BE2C (cell line): ENCODE measurements around the gene NRDC.

Experiments used
- DNase-seq: peaks from one replicate; pipeline ENCODE4 v3.0.0-alpha.2; 2020
- H3K27me3 ChIP-seq: fragments of 250-450 bp; sonication (Bioruptor Pico); 2 replicates; pipeline ENCODE4 v1.5.1; 2020; ENCODE audit warnings: mild to moderate bottlenecking
- H3K36me3 ChIP-seq: fragments of 250-450 bp; sonication (Bioruptor Pico); 2 replicates; pipeline ENCODE4 v1.5.1; 2020; ENCODE audit warnings: mild to moderate bottlenecking
- H3K4me1 ChIP-seq: fragments of 250-450 bp; sonication (Bioruptor Pico); 2 replicates; pipeline ENCODE4 v1.5.1; 2020
- H3K4me3 ChIP-seq: 2 replicates; pipeline ENCODE4 v1.5.1; 2011; ENCODE audit warnings: low read depth, low read length
- H3K9me3 ChIP-seq: fragments of 250-450 bp; sonication (Bioruptor Pico); 2 replicates; pipeline ENCODE4 v1.5.1; 2020
- TF ChIP-seq, protein P1 (sequence below): IDR thresholded peaks from 2 replicates; pipeline ENCODE4 v1.5.1; 2012; ENCODE audit warnings: mild to moderate bottlenecking, low read depth, low read length

Gene NRDC

DNA sequence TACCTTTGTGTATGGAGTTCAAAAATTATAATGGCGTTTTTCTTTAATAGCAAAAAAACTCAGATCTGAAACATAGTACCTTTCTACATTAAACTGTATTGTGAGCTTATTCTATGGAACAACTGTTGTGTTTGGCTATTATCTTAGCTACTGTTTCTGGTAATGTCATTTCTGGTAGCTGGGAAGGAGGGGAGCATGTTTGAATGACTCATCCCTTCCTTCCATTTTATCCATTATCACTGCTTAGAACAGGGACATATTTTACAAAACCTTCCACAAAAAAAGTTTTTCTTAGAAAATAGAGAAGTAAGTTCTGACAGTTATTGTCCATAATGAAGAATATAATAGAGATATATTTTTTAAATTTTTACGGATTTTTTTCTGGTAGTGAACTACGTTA, 128.3 kb downstream of the NRDC start:
- DNase-seq, result no peak
- no peaks in the 10 kb centered on the region for H3K4me1 ChIP-seq
- no peaks in the 10 kb centered on the region for H3K9me3 ChIP-seq
- no peak overlapping the region for H3K4me3 ChIP-seq
- TF ChIP-seq, protein P1, sequence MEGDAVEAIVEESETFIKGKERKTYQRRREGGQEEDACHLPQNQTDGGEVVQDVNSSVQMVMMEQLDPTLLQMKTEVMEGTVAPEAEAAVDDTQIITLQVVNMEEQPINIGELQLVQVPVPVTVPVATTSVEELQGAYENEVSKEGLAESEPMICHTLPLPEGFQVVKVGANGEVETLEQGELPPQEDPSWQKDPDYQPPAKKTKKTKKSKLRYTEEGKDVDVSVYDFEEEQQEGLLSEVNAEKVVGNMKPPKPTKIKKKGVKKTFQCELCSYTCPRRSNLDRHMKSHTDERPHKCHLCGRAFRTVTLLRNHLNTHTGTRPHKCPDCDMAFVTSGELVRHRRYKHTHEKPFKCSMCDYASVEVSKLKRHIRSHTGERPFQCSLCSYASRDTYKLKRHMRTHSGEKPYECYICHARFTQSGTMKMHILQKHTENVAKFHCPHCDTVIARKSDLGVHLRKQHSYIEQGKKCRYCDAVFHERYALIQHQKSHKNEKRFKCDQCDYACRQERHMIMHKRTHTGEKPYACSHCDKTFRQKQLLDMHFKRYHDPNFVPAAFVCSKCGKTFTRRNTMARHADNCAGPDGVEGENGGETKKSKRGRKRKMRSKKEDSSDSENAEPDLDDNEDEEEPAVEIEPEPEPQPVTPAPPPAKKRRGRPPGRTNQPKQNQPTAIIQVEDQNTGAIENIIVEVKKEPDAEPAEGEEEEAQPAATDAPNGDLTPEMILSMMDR, result no peak
- H3K36me3 ChIP-seq, result no peaks in the 10 kb centered on the region
- no peaks in the 10 kb centered on the region for H3K27me3 ChIP-seq

DNA sequence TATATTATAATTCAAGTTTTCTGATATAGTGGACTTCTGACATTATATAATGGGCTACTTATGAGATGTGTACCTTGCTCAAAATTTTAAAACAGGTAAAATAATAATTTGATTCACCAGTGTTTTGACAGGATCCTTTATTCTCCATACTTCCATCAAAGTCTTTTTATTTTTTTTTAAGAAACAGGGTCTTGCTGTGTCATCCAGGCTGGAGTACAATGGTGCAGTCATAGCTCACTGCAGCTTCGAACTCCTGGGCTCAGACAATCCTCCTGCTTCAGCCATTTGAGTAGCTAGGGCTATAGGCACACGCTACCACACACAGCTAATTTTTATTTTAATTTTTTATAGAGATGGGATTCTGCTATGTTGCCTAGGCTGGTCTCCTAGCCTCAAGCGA, 129.4 kb downstream of the NRDC start:
- no peaks in the 10 kb centered on the region for H3K9me3 ChIP-seq
- no peaks in the 10 kb centered on the region for H3K36me3 ChIP-seq
- H3K4me3 ChIP-seq, result no peak overlapping the region
- TF ChIP-seq, protein P1, result no peak
- H3K4me1 ChIP-seq, result no peaks in the 10 kb centered on the region
- no peaks in the 10 kb centered on the region for H3K27me3 ChIP-seq
- DNase-seq, result no peak

DNA sequence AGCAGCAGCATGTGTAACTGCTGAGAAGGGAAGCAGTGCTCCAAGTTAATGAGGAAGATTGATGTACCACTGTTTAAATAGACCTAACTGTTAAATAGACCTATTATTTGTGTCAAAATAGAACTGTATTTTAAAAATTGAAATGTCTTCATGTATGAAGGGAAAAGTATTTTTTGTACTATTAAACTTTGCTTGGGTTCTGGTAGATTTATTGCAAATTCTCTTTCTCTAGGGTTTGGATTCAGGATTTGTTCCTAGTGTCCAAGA, 133.3 kb downstream of the NRDC start:
- H3K4me1 ChIP-seq, result no peaks in the 10 kb centered on the region
- TF ChIP-seq, protein P1, result no peak
- H3K9me3 ChIP-seq, result no peaks in the 10 kb centered on the region
- H3K36me3 ChIP-seq, result no peaks in the 10 kb centered on the region
- no peaks in the 10 kb centered on the region for H3K27me3 ChIP-seq
- no peak overlapping the region for H3K4me3 ChIP-seq
- DNase-seq, result no peak

DNA sequence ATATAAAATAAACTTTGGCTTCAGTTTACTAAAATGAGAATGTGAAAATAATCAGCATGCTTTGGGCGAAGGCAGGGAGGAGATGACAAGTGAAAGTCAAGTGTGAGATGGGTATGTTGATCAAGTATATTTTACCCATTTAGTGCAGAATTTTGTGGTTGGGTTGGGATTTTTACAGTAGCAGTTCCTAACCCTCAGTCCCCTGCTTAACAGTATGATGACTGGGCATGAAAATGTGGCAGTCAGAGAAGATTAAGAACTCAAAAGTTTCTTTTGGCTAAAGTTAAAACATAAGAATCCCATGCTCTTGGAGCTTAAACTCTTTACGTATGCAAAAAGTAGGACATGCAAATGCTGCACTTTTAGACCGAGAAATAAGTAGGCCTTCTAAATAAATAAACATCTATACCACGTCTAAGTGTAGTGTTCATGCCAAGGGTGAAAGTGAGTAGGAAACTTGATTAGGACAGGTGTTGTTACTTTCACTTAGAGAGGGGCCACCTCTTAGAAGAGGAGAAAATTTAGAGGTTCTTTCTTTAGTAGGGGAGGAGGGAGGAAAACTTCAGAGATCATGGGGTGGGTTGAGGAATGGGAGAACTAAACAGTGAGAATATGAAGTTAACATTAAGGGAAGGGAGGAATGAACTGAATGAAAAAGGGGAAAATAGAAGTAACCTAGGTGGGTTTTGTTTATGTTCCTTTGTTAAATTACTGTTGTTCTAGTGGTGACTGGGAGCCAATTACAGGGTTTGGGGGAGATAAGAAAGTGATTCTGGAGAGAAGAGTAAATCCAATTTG, 133.8 kb downstream of the NRDC start:
- DNase-seq, result no peak
- H3K4me3 ChIP-seq, result no peak overlapping the region
- no peaks in the 10 kb centered on the region for H3K9me3 ChIP-seq
- H3K36me3 ChIP-seq, result no peaks in the 10 kb centered on the region
- H3K27me3 ChIP-seq, result no peaks in the 10 kb centered on the region
- TF ChIP-seq, protein P1, result no peak
- no peaks in the 10 kb centered on the region for H3K4me1 ChIP-seq

DNA sequence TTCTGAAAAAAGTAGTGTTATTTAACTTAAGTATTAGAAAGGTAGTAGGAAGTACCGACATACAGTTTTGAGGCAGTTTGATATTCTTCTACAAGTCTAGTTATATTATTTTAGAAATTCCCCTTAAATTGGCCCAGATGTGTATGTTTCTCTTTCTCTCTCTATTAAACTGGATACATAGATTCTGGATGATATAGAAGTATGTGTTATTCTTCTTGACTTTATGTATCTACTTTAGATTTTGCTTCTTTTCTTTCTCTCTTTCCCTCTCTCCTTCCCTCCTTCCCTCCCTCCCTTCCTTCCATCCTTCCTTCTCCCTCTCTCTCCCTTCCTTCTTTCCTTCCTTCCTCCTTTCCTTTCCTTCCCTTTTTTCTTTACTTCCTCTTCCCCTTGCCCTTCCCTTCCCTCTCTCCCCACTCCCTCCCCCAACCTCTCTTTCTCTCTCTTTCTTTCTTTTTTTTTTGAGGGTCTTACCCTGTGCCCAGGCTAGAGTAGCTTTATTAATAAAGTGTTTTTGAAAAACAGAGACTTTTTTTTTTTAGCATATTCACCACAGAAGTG, 137.3 kb downstream of the NRDC start:
- H3K36me3 ChIP-seq, result no peaks in the 10 kb centered on the region
- DNase-seq, result no peak
- H3K4me3 ChIP-seq, result no peak overlapping the region
- H3K4me1 ChIP-seq, result no peaks in the 10 kb centered on the region
- H3K27me3 ChIP-seq, result no peaks in the 10 kb centered on the region
- TF ChIP-seq, protein P1, result no peak
- no peaks in the 10 kb centered on the region for H3K9me3 ChIP-seq

DNA sequence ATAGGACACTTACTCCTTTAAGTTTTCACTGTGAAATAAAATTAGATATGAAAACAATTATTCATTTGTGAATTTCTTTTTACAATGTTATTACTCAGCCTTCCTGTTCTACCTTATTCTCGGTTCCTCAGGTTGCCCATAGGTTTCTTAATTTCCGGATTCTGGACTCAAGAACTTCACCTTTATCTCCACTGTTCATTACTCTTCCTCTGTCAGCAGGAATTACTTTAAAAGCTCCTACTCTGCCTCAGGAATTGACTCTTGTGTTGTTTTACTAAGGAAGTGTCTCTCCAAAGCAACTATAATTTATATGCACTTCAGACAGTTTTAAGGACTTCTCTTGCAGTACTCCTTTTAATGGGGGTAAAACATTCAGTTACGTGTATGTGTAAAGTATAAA, 137.9 kb downstream of the NRDC start:
- TF ChIP-seq, protein P1, result no peak
- H3K9me3 ChIP-seq, result no peaks in the 10 kb centered on the region
- H3K4me1 ChIP-seq, result no peaks in the 10 kb centered on the region
- H3K36me3 ChIP-seq, result no peaks in the 10 kb centered on the region
- no peaks in the 10 kb centered on the region for H3K27me3 ChIP-seq
- H3K4me3 ChIP-seq, result no peak overlapping the region
- DNase-seq, result no peak
